Effector memory CD4-positive, alpha-beta T cell (primary cell): ENCODE measurements around the gene NHLRC4.
A peak's percentile ranks its signal among the peaks of the same experiment; 100 is the strongest.

Experiments
- DNase-seq, 3 donors: peaks; one replicate each; pipeline ENCODE4 v3.0.0-alpha.2; 2020
- H3K27ac ChIP-seq: 2 replicates; pipeline ENCODE4 v1.7.0; 2013; ENCODE audit warnings: mild to moderate bottlenecking, low read length, moderate library complexity; ENCODE audit not compliant: insufficient read depth, poor library complexity, severe bottlenecking
- H3K27me3 ChIP-seq: replicated peaks from 2 replicates; pipeline ENCODE4 v1.7.0; 2013; ENCODE audit warnings: mild to moderate bottlenecking, low read length; ENCODE audit not compliant: insufficient read depth, control insufficient read depth, poor library complexity, severe bottlenecking
- H3K36me3 ChIP-seq: 2 replicates; pipeline ENCODE4 v1.7.0; 2013; ENCODE audit warnings: mild to moderate bottlenecking, low read length, moderate library complexity; ENCODE audit not compliant: control insufficient read depth, insufficient read depth
- H3K4me1 ChIP-seq: 2 replicates; pipeline ENCODE4 v1.7.0; 2013; ENCODE audit warnings: low read length, mild to moderate bottlenecking; ENCODE audit not compliant: control insufficient read depth, insufficient read depth, poor library complexity, severe bottlenecking
- H3K4me3 ChIP-seq: 2 replicates; pipeline ENCODE4 v1.7.0; 2013; ENCODE audit warnings: low read length, low read depth, mild to moderate bottlenecking; ENCODE audit not compliant: insufficient read depth, poor library complexity, severe bottlenecking
- H3K9me3 ChIP-seq: 2 replicates; pipeline ENCODE4 v1.7.0; 2013; ENCODE audit warnings: mild to moderate bottlenecking, low read length, moderate library complexity; ENCODE audit not compliant: control insufficient read depth

NHLRC4 gene

GRCh38 chr16:524274-525040 lies 42.3 kb upstream of the NHLRC4 start:
- H3K9me3 ChIP-seq = no peaks in the 10 kb centered on the region
- H3K4me3 ChIP-seq = no peak overlapping the region
- DNase-seq = no peak
- peaks cover 19% of the 10 kb centered on the region for H3K4me1 ChIP-seq
- no peaks in the 10 kb centered on the region for H3K27me3 ChIP-seq
- peaks cover 3% of the 10 kb centered on the region for H3K36me3 ChIP-seq
- H3K27ac ChIP-seq = no peak overlapping the region

GRCh38 chr16:525123-525519 lies 41.7 kb upstream of the NHLRC4 start:
- Histone ChIP-seq H3K4me1 (peaks cover 25% of the 10 kb centered on the region), H3K27ac (no peak overlapping the region), H3K4me3 (no peak overlapping the region), H3K36me3 (peaks cover 3% of the 10 kb centered on the region), H3K27me3 (no peaks in the 10 kb centered on the region), H3K9me3 (no peaks in the 10 kb centered on the region)
- DNase-seq = no peak

- peak in 2 of 3 donors; percentile 21 to 27 for DNase-seq
- H3K4me3 ChIP-seq = no peak overlapping the region
- H3K27ac ChIP-seq = peak overlapping the region; percentile 17
Observed at GRCh38 chr16:525520-526180, 41.2 kb upstream of the NHLRC4 start.

GRCh38 chr16:526181-527014 lies 40.4 kb upstream of the NHLRC4 start:
- peak in 1 of 3 donors; percentile 11 for DNase-seq
- Histone ChIP-seq H3K36me3 (no peaks in the 10 kb centered on the region), H3K27ac (peak overlapping the region; percentile 89), H3K9me3 (no peaks in the 10 kb centered on the region), H3K4me3 (peak overlapping the region; percentile 77), H3K27me3 (no peaks in the 10 kb centered on the region), H3K4me1 (peaks cover 30% of the 10 kb centered on the region)

More at GRCh38 chr16:525520-526180, 41.2 kb upstream of the NHLRC4 start:
- Histone ChIP-seq H3K4me1 (peaks cover 29% of the 10 kb centered on the region), H3K9me3 (no peaks in the 10 kb centered on the region), H3K27me3 (no peaks in the 10 kb centered on the region), H3K36me3 (no peaks in the 10 kb centered on the region)

GRCh38 chr16:527015-527903 lies 39.5 kb upstream of the NHLRC4 start, which contains the start of gene CAPN15:
TSS of gene CAPN15 (plus strand) at chr16:527712. CDS start at chr16:546839, 19,127 bp downstream.
- H3K27ac ChIP-seq = peak within 1 kb of the TSS; percentile 89
- H3K9me3 ChIP-seq = no peaks in the 10 kb centered on the region
- DNase-seq = peak; percentile 72 to 81 (median 75)
- peaks cover 30% of the 10 kb centered on the region for H3K4me1 ChIP-seq
- H3K4me3 ChIP-seq = peak within 1 kb of the TSS; percentile 77
- H3K27me3 ChIP-seq = no peaks in the 10 kb centered on the region
- H3K36me3 ChIP-seq = no peaks in the 10 kb centered on the region

- H3K36me3 ChIP-seq = no peaks in the 10 kb centered on the region
Observed at GRCh38 chr16:528111-529011, 38.4 kb upstream of the NHLRC4 start.

GRCh38 chr16:529012-529575 lies 37.7 kb upstream of the NHLRC4 start:
- Histone ChIP-seq H3K27me3 (no peaks in the 10 kb centered on the region), H3K36me3 (no peaks in the 10 kb centered on the region), H3K9me3 (no peaks in the 10 kb centered on the region), H3K27ac (peak overlapping the region; percentile 67), H3K4me1 (peaks cover 30% of the 10 kb centered on the region), H3K4me3 (peak overlapping the region; percentile 73)
- no peak for DNase-seq

More at GRCh38 chr16:528111-529011, 38.4 kb upstream of the NHLRC4 start:
- H3K27me3 ChIP-seq = no peaks in the 10 kb centered on the region
- DNase-seq = peak in 2 of 3 donors; percentile 19 to 24
- H3K4me1 ChIP-seq = peaks cover 30% of the 10 kb centered on the region
- H3K9me3 ChIP-seq = no peaks in the 10 kb centered on the region
- peak overlapping the region; percentile 73 for H3K4me3 ChIP-seq
- H3K27ac ChIP-seq = peak overlapping the region; percentile 67

GRCh38 chr16:530111-530817 lies 36.5 kb upstream of the NHLRC4 start:
- Histone ChIP-seq H3K4me3 (peak overlapping the region; percentile 73), H3K9me3 (no peaks in the 10 kb centered on the region), H3K27me3 (no peaks in the 10 kb centered on the region), H3K36me3 (no peaks in the 10 kb centered on the region), H3K4me1 (peaks cover 30% of the 10 kb centered on the region), H3K27ac (no peak overlapping the region)
- DNase-seq = no peak
